Urinary bladder (tissue), 4 donors: ENCODE measurements around the gene NBPF26. TPM values are rescaled to one million over a fixed set of nuclear protein-coding genes. Genes with fewer than 3 reads are reported as not detected.
"Not testable (repeated sequence)": the region's sequence is repeated elsewhere in the genome, so short reads cannot be mapped to it uniquely, and the experiment has no call there.

Experiments used
- DNase-seq: peaks from one replicate; pipeline ENCODE4 v3.0.0-alpha.2; 2015; ENCODE audit errors: extremely low spot score
- H3K27ac ChIP-seq: one replicate; pipeline ENCODE4 v1.5.1; 2013; ENCODE audit warnings: low read depth, mild to moderate bottlenecking, moderate library complexity
- H3K36me3 ChIP-seq: one replicate; pipeline ENCODE4 v1.6.1; 2013; ENCODE audit warnings: mild to moderate bottlenecking, moderate library complexity; ENCODE audit not compliant: insufficient read depth
- H3K4me1 ChIP-seq: one replicate; pipeline ENCODE4 v1.6.1; 2013; ENCODE audit warnings: mild to moderate bottlenecking, moderate library complexity; ENCODE audit not compliant: insufficient read depth
- H3K4me3 ChIP-seq: one replicate; pipeline ENCODE4 v1.5.1; 2013; ENCODE audit warnings: low read depth, low read length
- WGBS: extraction: QIAGEN DNeasy Blood & Tissue Kit; methylation state at CpG from one replicate; pipeline ENCODE4 v1.1.7; 2013; 5-methylcytosine and 5-hydroxymethylcytosine counted together
- polyA plus RNA-seq: library from polyadenylated mRNA; stranded (reverse); fragments of 200-250 nt; gene quantifications from one replicate; pipeline ENCODE4 v1.2.3, GENCODE V29; 2013
- total RNA-seq: library from RNA; depleted of rRNA; stranded (reverse); fragments of >200 nt; gene quantifications from one replicate; pipeline ENCODE4 v1.2.3, GENCODE V29; 2014
- donor health status: healthy with polysubstance abuse.
- donor health status: healthy.

Gene NBPF26
- total RNA-seq (42.3 TPM), polyA plus RNA-seq (7.8 TPM)

GRCh38 chr1:120723715-120724402 is at the start of gene NBPF26:
NBPF26 (plus strand) TSS chr1:120723945.
- WGBS, result no CpG with 5 or more reads among the region's 74 CpGs
- H3K36me3 ChIP-seq, H3K4me1 ChIP-seq: not testable (repeated sequence)
- Histone ChIP-seq H3K27ac (peak within 1 kb of the TSS; percentile 50), H3K4me3 (peak within 1 kb of the TSS; percentile 65)
- peak; percentile 23 for DNase-seq

DNA sequence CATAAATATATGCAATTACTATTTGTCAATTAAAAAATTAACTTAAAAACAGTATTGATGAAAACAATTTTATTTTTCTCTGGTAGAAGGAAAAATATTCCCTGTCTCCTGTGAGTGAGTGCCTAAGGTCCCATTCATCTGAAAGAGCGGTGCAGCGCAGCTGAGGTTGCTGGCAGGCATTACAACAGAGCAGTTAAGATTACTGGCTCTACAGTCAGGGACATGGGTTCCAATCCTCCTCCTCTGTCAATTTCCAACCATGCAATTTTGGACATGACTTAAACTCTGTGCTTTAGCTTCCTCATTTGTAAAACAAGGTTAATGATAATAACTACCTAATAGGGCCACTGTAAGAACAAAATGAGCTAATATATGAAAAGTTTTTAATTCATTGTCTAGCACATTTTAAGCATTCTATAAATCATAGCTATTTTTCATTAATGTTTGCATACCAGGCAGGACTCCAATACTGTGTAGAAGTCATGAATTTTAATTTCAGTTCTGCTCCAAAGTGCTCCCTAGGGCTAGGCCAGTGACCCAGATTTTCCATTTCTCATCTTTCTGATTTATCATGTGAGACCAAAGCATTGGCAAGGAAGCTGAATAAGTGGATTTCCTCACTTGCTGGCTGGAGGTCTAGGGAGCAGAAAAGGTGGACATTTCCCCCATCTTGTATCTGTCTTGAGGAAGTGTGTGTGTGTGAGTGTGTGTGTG is 43.5 kb upstream of the NBPF26 start:
- DNase-seq, H3K4me3 ChIP-seq, H3K4me1 ChIP-seq, H3K27ac ChIP-seq, H3K36me3 ChIP-seq: not testable (repeated sequence)
- WGBS, result no CpG with 5 or more reads among the region's 2 CpGs

DNA sequence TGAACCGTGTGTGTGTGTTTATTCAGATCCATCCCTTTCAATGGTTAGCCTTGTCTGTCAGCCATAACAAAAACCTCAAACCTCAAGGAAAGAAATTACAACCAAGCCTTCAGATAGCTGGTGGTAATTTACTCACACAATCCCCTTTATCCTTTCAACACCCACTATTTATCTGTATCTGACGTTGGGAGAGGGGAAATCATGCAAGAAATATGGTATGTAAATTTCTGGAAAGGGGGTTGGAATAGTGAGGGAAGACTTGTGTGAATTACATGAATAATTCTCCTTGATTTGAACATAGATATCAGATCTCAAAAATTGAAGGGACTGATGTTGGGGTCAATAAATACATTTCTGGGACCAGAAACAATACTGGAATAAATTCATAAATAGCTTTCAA is 42.8 kb upstream of the NBPF26 start:
- not testable (repeated sequence) for DNase-seq, H3K4me1 ChIP-seq, H3K36me3 ChIP-seq, H3K27ac ChIP-seq, H3K4me3 ChIP-seq
- 53% methylated on average over 2 of the region's 2 CpGs for WGBS

- not testable (repeated sequence) for DNase-seq, H3K27ac ChIP-seq, H3K4me3 ChIP-seq, H3K4me1 ChIP-seq, H3K36me3 ChIP-seq
- WGBS, result 58% methylated on average over 1 of the region's 2 CpGs
Observed at GRCh38 chr1:120684397-120684796, 39.3 kb upstream of the NBPF26 start.

DNA sequence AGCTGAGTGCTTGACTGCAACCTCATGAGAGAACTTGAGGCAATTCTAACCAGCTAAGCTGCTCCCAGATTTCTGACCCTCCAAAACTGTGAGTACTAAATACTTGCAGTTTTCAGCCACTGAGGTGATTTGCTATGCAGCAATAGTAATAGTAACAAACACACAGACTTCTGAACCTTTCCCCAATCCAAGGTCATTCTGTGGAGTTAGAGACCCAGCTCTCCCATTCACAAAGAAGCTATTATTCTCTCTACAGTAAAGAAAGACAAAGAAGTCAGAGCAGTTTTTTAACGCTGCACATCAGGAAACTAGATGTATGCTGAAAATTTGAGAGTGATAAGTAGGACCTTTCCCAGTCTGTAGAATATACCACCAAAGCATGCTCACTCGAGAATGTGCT is 38.1 kb upstream of the NBPF26 start:
- DNase-seq, H3K36me3 ChIP-seq, H3K27ac ChIP-seq, H3K4me3 ChIP-seq, H3K4me1 ChIP-seq: not testable (repeated sequence)
- WGBS, result no CpG with 5 or more reads among the region's 2 CpGs

GRCh38 chr1:120687250-120687649 is 36.5 kb upstream of the NBPF26 start:
- no CpG with 5 or more reads among the region's 6 CpGs for WGBS
- H3K36me3 ChIP-seq, DNase-seq, H3K27ac ChIP-seq, H3K4me1 ChIP-seq, H3K4me3 ChIP-seq: not testable (repeated sequence)

DNA sequence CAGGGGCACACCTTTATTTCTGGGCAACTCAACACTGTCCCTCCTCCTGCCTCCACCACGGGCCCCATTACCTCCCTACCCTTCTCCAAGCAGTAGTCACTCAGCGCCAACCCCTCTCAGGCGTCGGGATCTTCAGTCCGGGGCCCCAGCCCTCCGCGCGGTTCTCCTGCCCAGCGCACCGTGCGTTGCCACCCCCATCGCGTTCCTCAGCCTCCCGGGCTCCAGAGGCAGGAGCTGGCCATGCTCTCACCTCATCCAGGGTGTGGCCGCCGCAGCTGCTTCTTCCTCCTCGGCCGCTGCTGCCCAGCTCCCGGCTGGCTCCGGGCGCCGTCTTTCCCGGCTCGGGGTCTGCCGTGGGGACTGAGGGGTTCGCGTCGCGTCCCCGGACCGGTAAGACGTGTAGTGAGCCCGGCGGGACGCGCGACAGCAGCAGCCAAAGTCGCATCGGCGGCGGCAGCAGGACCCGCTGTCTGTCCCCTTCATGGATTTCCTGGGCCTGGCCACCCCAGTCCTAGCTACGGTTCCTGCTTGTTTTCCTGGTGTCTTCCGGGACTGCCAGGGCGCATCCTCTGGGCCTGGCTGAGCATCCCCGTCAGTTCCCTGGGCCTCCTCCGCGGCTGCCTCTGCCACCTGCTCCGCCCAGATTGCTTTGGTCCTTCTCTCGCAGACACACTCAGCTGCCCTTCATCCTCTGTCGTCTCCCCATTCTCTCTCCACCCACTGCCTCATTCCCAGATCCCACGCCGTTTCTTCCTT is 22.8 kb upstream of the NBPF26 start:
- not testable (repeated sequence) for H3K27ac ChIP-seq, DNase-seq, H3K4me1 ChIP-seq, H3K4me3 ChIP-seq, H3K36me3 ChIP-seq
- WGBS, result 21% methylated on average over 12 of the region's 53 CpGs

DNA sequence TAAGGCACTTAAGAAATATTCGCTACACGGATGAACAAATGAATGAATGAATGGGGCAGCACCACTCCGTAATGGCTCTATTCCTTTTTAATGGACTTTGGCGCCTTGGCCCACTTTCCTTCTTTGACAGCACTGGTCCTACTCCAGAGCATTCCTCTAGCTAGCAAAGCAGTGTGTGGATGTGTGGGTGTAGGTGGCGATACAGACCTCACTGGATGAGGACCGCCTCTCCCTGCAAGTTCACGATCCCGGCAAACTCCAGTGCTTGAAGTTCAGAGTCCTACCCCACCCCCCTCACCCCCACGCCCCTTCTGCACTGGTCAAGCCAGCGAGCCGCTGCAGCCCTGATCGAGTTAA is 409 bp upstream of the NBPF26 start:
- H3K4me1 ChIP-seq, DNase-seq, H3K36me3 ChIP-seq, H3K27ac ChIP-seq, H3K4me3 ChIP-seq: not testable (repeated sequence)
- no CpG with 5 or more reads among the region's 12 CpGs for WGBS

- H3K4me3 ChIP-seq, result peak overlapping the region; percentile 65
- WGBS, result 0% methylated on average over 11 of the region's 28 CpGs
- not testable (repeated sequence) for H3K36me3 ChIP-seq, DNase-seq, H3K4me1 ChIP-seq
- peak overlapping the region; percentile 50 for H3K27ac ChIP-seq
Observed at GRCh38 chr1:120724507-120724906, 762 bp downstream of the NBPF26 start.

GRCh38 chr1:120728811-120729210 is 5.1 kb downstream of the NBPF26 start:
- not testable (repeated sequence) for H3K4me3 ChIP-seq, DNase-seq, H3K36me3 ChIP-seq, H3K4me1 ChIP-seq, H3K27ac ChIP-seq

- not testable (repeated sequence) for H3K36me3 ChIP-seq, H3K4me1 ChIP-seq, H3K4me3 ChIP-seq, DNase-seq, H3K27ac ChIP-seq
- 53% methylated on average over 2 of the region's 3 CpGs for WGBS
Observed at GRCh38 chr1:120769090-120769489, 45.3 kb downstream of the NBPF26 start.

DNA sequence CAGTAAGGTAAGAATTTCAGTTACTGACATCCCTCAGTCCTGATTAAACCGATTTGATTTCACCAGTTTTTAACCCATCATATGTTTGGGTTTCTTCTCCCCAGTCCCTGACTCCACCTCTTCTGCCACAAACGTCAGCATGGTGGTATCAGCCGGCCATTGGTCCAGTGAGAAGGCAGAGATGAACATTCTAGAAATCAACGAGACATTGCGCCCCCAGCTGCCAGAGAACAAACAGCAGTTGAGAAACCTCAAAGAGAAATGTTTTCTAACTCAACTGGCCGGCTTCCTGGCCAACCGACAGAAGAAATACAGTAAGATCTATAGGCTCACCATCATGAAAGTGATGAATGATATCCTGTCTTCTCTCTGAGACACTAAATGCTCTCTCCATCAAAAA is 81.7 kb downstream of the NBPF26 start:
- not testable (repeated sequence) for H3K4me1 ChIP-seq, H3K4me3 ChIP-seq, DNase-seq, H3K36me3 ChIP-seq, H3K27ac ChIP-seq
- 21% methylated on average over 7 of the region's 7 CpGs for WGBS

DNA sequence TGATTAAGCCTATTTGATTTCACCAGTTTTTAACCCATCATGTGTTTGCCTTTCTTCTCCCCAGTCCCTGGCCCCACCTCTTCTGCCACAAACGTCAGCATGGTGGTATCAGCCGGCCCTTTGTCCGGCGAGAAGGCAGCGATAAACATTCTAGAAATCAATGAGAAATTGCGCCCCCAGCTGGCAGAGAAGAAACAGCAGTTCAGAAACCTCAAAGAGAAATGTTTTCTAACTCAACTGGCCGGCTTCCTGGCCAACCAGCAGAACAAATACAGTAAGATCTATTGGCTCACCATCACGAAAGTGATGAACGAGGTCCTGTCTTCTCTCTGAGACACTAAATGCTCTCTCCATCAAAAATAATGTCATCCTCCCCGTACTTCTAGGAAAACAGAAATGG is 88.1 kb downstream of the NBPF26 start:
- not testable (repeated sequence) for H3K36me3 ChIP-seq, DNase-seq, H3K27ac ChIP-seq, H3K4me1 ChIP-seq, H3K4me3 ChIP-seq
- 0% methylated on average over 1 of the region's 10 CpGs for WGBS

DNA sequence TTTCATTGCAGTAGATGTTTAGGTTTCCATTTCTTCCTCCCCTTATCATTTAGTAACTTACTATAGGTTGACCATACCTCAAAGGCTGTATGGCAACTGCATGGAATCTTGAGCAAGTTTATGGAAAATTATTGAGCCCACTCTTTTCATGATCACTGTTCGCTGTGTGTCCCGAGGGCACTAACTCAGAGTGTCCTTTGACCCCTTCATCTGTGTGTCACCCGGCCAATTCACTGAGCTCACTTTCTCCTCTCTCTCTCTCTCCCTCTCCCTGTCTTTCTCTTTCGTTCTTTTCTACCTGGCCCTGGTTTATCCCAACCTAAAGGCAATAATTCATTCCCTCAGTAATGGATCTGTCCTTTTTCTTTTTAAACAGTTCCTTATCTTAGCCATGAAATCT is 101.3 kb downstream of the NBPF26 start:
- H3K4me1 ChIP-seq, H3K4me3 ChIP-seq, DNase-seq, H3K36me3 ChIP-seq, H3K27ac ChIP-seq: not testable (repeated sequence)
- WGBS, result no CpG with 5 or more reads among the region's 4 CpGs
